CD4-positive, CD25-positive, alpha-beta regulatory T cell (primary cell): ENCODE measurements around the gene SLC25A47. TPM values are rescaled to one million over a fixed set of nuclear protein-coding genes. Genes with fewer than 3 reads are reported as not detected.
A peak's percentile ranks its signal among the peaks of the same experiment; 100 is the strongest.
"Not testable (repeated sequence)": the region's sequence is repeated elsewhere in the genome, so short reads cannot be mapped to it uniquely, and the experiment has no call there.

ENCODE experiments used
- ATAC-seq, 2 donors: fragments of 150-1000 bp; cut with Tn5 transposase; one replicate each; pipeline ENCODE4 v1.10.0; 2021; ENCODE audit warnings: low read depth in 2 of 2, moderate number of reproducible peaks in 2 of 2, moderate library complexity in 1 of 2
- DNase-seq, 3 donors: peaks; one replicate each; pipeline versions ENCODE4 v3.0.0 to v3.0.0-alpha.2; 2012 to 2022; ENCODE audit warnings: mixed read lengths in 1 of 3
- H3K27ac ChIP-seq: one replicate; pipeline ENCODE4 v1.7.0; 2013; ENCODE audit warnings: mild to moderate bottlenecking, low read length; ENCODE audit not compliant: insufficient read depth, poor library complexity, severe bottlenecking
- H3K27me3 ChIP-seq: one replicate; pipeline ENCODE4 v1.7.0; 2013; ENCODE audit warnings: low read length; ENCODE audit not compliant: control insufficient read depth, insufficient read depth
- H3K36me3 ChIP-seq: one replicate; pipeline ENCODE4 v1.7.0; 2013; ENCODE audit warnings: mild to moderate bottlenecking, low read length, moderate library complexity; ENCODE audit not compliant: control insufficient read depth, insufficient read depth
- H3K4me1 ChIP-seq: 2 replicates; pipeline ENCODE4 v1.7.0; 2013; ENCODE audit warnings: mild to moderate bottlenecking, low read length; ENCODE audit not compliant: insufficient read depth, control insufficient read depth, poor library complexity, severe bottlenecking
- H3K4me3 ChIP-seq: one replicate; pipeline ENCODE4 v1.7.0; 2013; ENCODE audit warnings: low read depth, mild to moderate bottlenecking, low read length, moderate library complexity
- H3K9me3 ChIP-seq, 2 experiments: 1 replicate in 1 of 2; 2 replicates in 1 of 2; pipeline ENCODE4 v1.7.0; 2013; ENCODE audit warnings: low read length in 2 of 2, mild to moderate bottlenecking in 1 of 2, moderate library complexity in 1 of 2; ENCODE audit not compliant: control insufficient read depth in 2 of 2
- H3K27ac Mint-ChIP-seq, 3 donors: one replicate each; pipeline ENCODE4 v1.8.0; 2020 to 2022; ENCODE audit warnings: mild to moderate bottlenecking in 3 of 3, mixed read lengths in 3 of 3, moderate library complexity in 2 of 3
- H3K27me3 Mint-ChIP-seq: one replicate; pipeline ENCODE4 v1.8.0; 2022; ENCODE audit warnings: mild to moderate bottlenecking, mixed read lengths
- H3K36me3 Mint-ChIP-seq: one replicate; pipeline ENCODE4 v1.8.0; 2020; ENCODE audit warnings: mixed read lengths
- H3K4me1 Mint-ChIP-seq, 4 donors: one replicate each; pipeline ENCODE4 v1.8.0; 2020 to 2022; ENCODE audit warnings: mixed read lengths in 4 of 4, mild to moderate bottlenecking in 1 of 4
- H3K4me3 Mint-ChIP-seq, 4 donors: one replicate each; pipeline ENCODE4 v1.8.0; 2020 to 2022; ENCODE audit warnings: mild to moderate bottlenecking in 4 of 4, mixed read lengths in 4 of 4, moderate library complexity in 3 of 4
- H3K9me3 Mint-ChIP-seq, 7 donors: one replicate each; pipeline ENCODE4 v1.8.0; 2020 to 2022; ENCODE audit warnings: mixed read lengths in 7 of 7, mild to moderate bottlenecking in 3 of 7, moderate library complexity in 2 of 7
- polyA plus RNA-seq, 4 donors: library from polyadenylated mRNA; unstranded; fragments of 300-500 nt; fragmentation: Illumina TruSeq; gene quantifications; one replicate each; pipeline ENCODE4 v1.2.3, GENCODE V29; 2021
- total RNA-seq: library from RNA; stranded (reverse); gene quantifications from one replicate; pipeline ENCODE4 v1.2.3, GENCODE V29; 2022

Gene SLC25A47
- total and polyA plus RNA-seq, 5 donors from 2014 or later, result not detected

GRCh38 chr14:100342826-100343225 is 19.7 kb downstream of the SLC25A47 start:
- H3K27ac Mint-ChIP-seq, result peak overlapping the region in 2 of 3 donors; percentile 7 to 33
- not testable (repeated sequence) for DNase-seq, H3K27ac ChIP-seq, H3K4me3 ChIP-seq, H3K4me3 Mint-ChIP-seq, H3K27me3 ChIP-seq, H3K4me1 Mint-ChIP-seq, H3K9me3 Mint-ChIP-seq, H3K27me3 Mint-ChIP-seq, H3K9me3 ChIP-seq, ATAC-seq, H3K4me1 ChIP-seq
- H3K36me3 ChIP-seq, result peaks cover 29% of the 10 kb centered on the region
- H3K36me3 Mint-ChIP-seq, result peaks cover 37% of the 10 kb centered on the region

- not testable (repeated sequence) for H3K4me3 Mint-ChIP-seq, H3K4me3 ChIP-seq, H3K9me3 Mint-ChIP-seq, ATAC-seq, H3K4me1 ChIP-seq, H3K27ac Mint-ChIP-seq, H3K4me1 Mint-ChIP-seq, H3K9me3 ChIP-seq, H3K27me3 ChIP-seq, H3K27me3 Mint-ChIP-seq, H3K27ac ChIP-seq, DNase-seq
- peaks cover 43% of the 10 kb centered on the region for H3K36me3 ChIP-seq
- H3K36me3 Mint-ChIP-seq, result peaks cover 43% of the 10 kb centered on the region
Observed at GRCh38 chr14:100344657-100345056, 21.5 kb downstream of the SLC25A47 start.

DNA sequence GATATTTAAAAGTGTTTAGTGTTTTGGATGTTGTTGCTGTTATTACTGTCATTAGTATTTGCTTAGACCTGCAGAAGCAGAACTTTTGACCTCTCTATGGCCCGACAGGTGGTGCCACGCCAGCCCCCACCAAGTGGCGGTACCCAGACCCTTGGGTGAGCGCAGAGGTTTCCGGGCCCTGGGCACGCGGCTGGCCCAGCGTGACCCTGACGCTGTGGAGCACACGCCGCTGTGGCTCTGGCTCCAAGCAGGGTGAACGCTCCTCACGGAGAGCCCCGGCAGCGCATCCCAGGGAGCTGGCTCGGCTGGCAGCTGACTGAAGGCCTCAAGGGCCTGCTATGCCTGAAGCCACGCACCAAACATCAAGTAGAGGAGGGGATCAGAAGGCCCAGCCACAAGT is 22.6 kb downstream of the SLC25A47 start:
- Histone ChIP-seq H3K4me1 (no peaks in the 10 kb centered on the region), H3K9me3 (no peaks in the 10 kb centered on the region), H3K4me3 (no peak overlapping the region), H3K36me3 (peaks cover 41% of the 10 kb centered on the region), H3K27me3 (no peaks in the 10 kb centered on the region), H3K27ac (no peak overlapping the region)
- Mint-ChIP-seq H3K4me3 (peak overlapping the region in 1 of 4 donors; percentile 48), H3K9me3 (no peaks in the 10 kb centered on the region), H3K27ac (no peak overlapping the region), H3K36me3 (peaks cover 37% of the 10 kb centered on the region), H3K27me3 (no peaks in the 10 kb centered on the region), H3K4me1 (peaks cover 0 to 3% (median under 1%) of the 10 kb centered on the region in 4 donors)
- ATAC-seq, result no peak
- no peak for DNase-seq

- Mint-ChIP-seq H3K4me3 (no peak overlapping the region), H3K9me3 (no peaks in the 10 kb centered on the region), H3K36me3 (peaks cover 44% of the 10 kb centered on the region), H3K27ac (no peak overlapping the region), H3K4me1 (peaks cover 0 to 6% (median 0%) of the 10 kb centered on the region in 4 donors), H3K27me3 (no peaks in the 10 kb centered on the region)
- DNase-seq (no peak), ATAC-seq (no peak)
- H3K36me3 ChIP-seq, result peaks cover 46% of the 10 kb centered on the region
- no peaks in the 10 kb centered on the region for H3K4me1 ChIP-seq
- no peak overlapping the region for H3K27ac ChIP-seq
- no peak overlapping the region for H3K4me3 ChIP-seq
- no peaks in the 10 kb centered on the region for H3K27me3 ChIP-seq
- H3K9me3 ChIP-seq, result no peaks in the 10 kb centered on the region
Observed at GRCh38 chr14:100346306-100347091, 23.4 kb downstream of the SLC25A47 start.

GRCh38 chr14:100348253-100348729 is 25.2 kb downstream of the SLC25A47 start:
- H3K36me3 Mint-ChIP-seq, result peaks cover 39% of the 10 kb centered on the region

GRCh38 chr14:100348784-100349685 is 25.9 kb downstream of the SLC25A47 start:
- no peak overlapping the region for H3K4me3 Mint-ChIP-seq
- H3K9me3 Mint-ChIP-seq, result no peaks in the 10 kb centered on the region
- H3K27ac ChIP-seq, result no peak overlapping the region
- no peaks in the 10 kb centered on the region for H3K9me3 ChIP-seq
- peaks cover 0 to 4% (median 0%) of the 10 kb centered on the region in 4 donors for H3K4me1 Mint-ChIP-seq
- no peaks in the 10 kb centered on the region for H3K27me3 Mint-ChIP-seq
- H3K36me3 ChIP-seq, result peaks cover 56% of the 10 kb centered on the region
- peak overlapping the region in 1 of 3 donors; percentile 71 for H3K27ac Mint-ChIP-seq
- H3K36me3 Mint-ChIP-seq, result peaks cover 46% of the 10 kb centered on the region
- H3K4me1 ChIP-seq, result no peaks in the 10 kb centered on the region
- ATAC-seq (no peak), DNase-seq (no peak)
- H3K27me3 ChIP-seq, result no peaks in the 10 kb centered on the region
- H3K4me3 ChIP-seq, result no peak overlapping the region

More at GRCh38 chr14:100348253-100348729, 25.2 kb downstream of the SLC25A47 start:
- H3K4me3 Mint-ChIP-seq, result no peak overlapping the region
- peaks cover 49% of the 10 kb centered on the region for H3K36me3 ChIP-seq
- ATAC-seq (no peak), DNase-seq (no peak)
- peaks cover 0 to 4% (median 0%) of the 10 kb centered on the region in 4 donors for H3K4me1 Mint-ChIP-seq
- no peaks in the 10 kb centered on the region for H3K27me3 ChIP-seq
- peak overlapping the region in 1 of 3 donors; percentile 76 for H3K27ac Mint-ChIP-seq
- no peaks in the 10 kb centered on the region for H3K9me3 Mint-ChIP-seq
- no peak overlapping the region for H3K27ac ChIP-seq
- no peaks in the 10 kb centered on the region for H3K27me3 Mint-ChIP-seq
- H3K4me1 ChIP-seq, result no peaks in the 10 kb centered on the region
- no peak overlapping the region for H3K4me3 ChIP-seq
- no peaks in the 10 kb centered on the region for H3K9me3 ChIP-seq

DNA sequence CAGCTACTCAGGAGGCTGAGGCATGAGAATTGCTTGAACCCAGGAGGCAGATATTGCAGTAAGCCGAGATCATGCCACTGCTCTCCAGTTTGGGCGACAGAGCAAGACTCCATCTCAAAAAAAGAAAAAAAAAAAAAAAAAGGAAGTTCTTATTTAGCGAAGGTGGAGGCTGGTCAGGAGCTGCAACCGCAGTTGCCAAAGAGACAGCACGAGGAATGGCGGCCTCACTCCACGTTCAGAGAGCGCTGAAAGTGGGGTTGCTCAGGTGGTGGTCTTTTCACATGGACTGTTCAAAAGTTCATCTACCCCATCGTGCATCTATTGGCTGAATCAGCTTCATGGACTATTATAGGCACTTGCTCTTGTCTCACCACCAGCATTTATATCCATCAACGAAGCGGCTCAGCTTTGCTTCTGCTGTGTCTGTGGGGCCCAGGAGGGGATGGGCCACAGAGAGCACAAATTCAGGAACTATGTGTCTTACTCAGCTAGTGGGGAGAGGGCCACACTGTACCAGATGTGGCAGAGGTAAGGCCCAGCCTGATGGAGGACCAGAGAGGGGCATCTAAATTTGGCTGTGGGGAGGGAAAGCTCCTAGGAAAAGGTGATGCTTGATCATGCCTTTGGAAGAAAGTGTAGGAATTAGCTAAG is 27.3 kb downstream of the SLC25A47 start:
- H3K4me3 Mint-ChIP-seq, result no peak overlapping the region
- Histone ChIP-seq H3K27me3 (no peaks in the 10 kb centered on the region), H3K4me1 (no peaks in the 10 kb centered on the region), H3K9me3 (no peaks in the 10 kb centered on the region), H3K4me3 (no peak overlapping the region), H3K36me3 (peaks cover 66% of the 10 kb centered on the region), H3K27ac (no peak overlapping the region)
- ATAC-seq (no peak), DNase-seq (no peak)
- peak overlapping the region in 1 of 3 donors; percentile 37 for H3K27ac Mint-ChIP-seq
- H3K9me3 Mint-ChIP-seq, result no peaks in the 10 kb centered on the region
- H3K4me1 Mint-ChIP-seq, result peaks cover 0 to 4% (median 0%) of the 10 kb centered on the region in 4 donors
- no peaks in the 10 kb centered on the region for H3K27me3 Mint-ChIP-seq
- H3K36me3 Mint-ChIP-seq, result peaks cover 53% of the 10 kb centered on the region
